Adipose tissue (tissue), 3 donors: Measurements from ENCODE around the gene MMD2. TPM values are rescaled to one million over a fixed set of nuclear protein-coding genes. Genes with fewer than 3 reads are reported as not detected.

Experiments used
- H3K27ac ChIP-seq: one replicate; pipeline ENCODE4 v1.5.1; 2013; ENCODE audit warnings: low read depth, low read length
- WGBS, 3 donors: extraction: QIAGEN DNeasy Blood & Tissue Kit; methylation state at CpG; one replicate each; pipeline ENCODE4 v1.1.7; 2013; 5-methylcytosine and 5-hydroxymethylcytosine counted together
- polyA plus RNA-seq, 3 donors: library from polyadenylated mRNA; stranded (reverse); fragments of 200-250 nt; gene quantifications; one replicate each; pipeline ENCODE4 v1.2.3, GENCODE V29; 2013
- donor health status: healthy with polysubstance abuse.
- donor health status: Bipolar disorder and iron deficiency.
- donor health status: healthy.

The MMD2 gene
- polyA plus RNA-seq, 3 donors: not detected

- no peak overlapping the region for H3K27ac ChIP-seq
- WGBS, 3 donors: 71 to 81% (median 80%) methylated on average over 19 of the region's 19 CpGs
Observed at GRCh38 chr7:4962872-4963775, 4.1 kb upstream of the MMD2 start.

GRCh38 chr7:4960363-4960762 is 1.4 kb upstream of the MMD2 start:
- H3K27ac ChIP-seq: no peak overlapping the region
- WGBS, 3 donors: 49 to 61% (median 58%) methylated on average over 9 to 10 of the region's 10 CpGs

- WGBS, 3 donors: 45 to 83% (median 79%) methylated on average over 1 to 4 of the region's 4 CpGs
- H3K27ac ChIP-seq: no peak overlapping the region
Observed at GRCh38 chr7:4959893-4960292, 906 bp upstream of the MMD2 start.

GRCh38 chr7:4959306-4959705 is 319 bp upstream of the MMD2 start:
- H3K27ac ChIP-seq: no peak overlapping the region
- WGBS, 3 donors: 0 to 5% (median 1%) methylated on average over 3 to 18 of the region's 21 CpGs

- 23 to 30% (median 24%) methylated on average over 13 of the region's 13 CpGs for WGBS, 3 donors
Observed at GRCh38 chr7:4957847-4958476, 1.0 kb downstream of the MMD2 start.

GRCh38 chr7:4951903-4952636 is 6.9 kb downstream of the MMD2 start:
- WGBS, 3 donors: 41 to 44% (median 43%) methylated on average over 11 of the region's 11 CpGs
- no peak overlapping the region for H3K27ac ChIP-seq

More at GRCh38 chr7:4957847-4958476, 1.0 kb downstream of the MMD2 start:
- no peak overlapping the region for H3K27ac ChIP-seq

GRCh38 chr7:4951304-4951703 is 7.7 kb downstream of the MMD2 start:
- WGBS, 3 donors: 57 to 75% (median 65%) methylated on average over 5 of the region's 5 CpGs
- H3K27ac ChIP-seq: no peak overlapping the region

- 91 to 94% (median 92%) methylated on average over 7 of the region's 7 CpGs for WGBS, 3 donors
- no peak overlapping the region for H3K27ac ChIP-seq
Observed at GRCh38 chr7:4948402-4948801, 10.6 kb downstream of the MMD2 start.

- WGBS, 3 donors: 94 to 95% (median 94%) methylated on average over 26 of the region's 26 CpGs
- no peak overlapping the region for H3K27ac ChIP-seq
Observed at GRCh38 chr7:4945949-4946348, 13.0 kb downstream of the MMD2 start.

- no peak overlapping the region for H3K27ac ChIP-seq
- 79 to 90% (median 85%) methylated on average over 4 of the region's 4 CpGs for WGBS, 3 donors
Observed at GRCh38 chr7:4944939-4945338, 14.0 kb downstream of the MMD2 start.

- 88 to 98% (median 94%) methylated on average over 10 of the region's 10 CpGs for WGBS, 3 donors
- no peak overlapping the region for H3K27ac ChIP-seq
Observed at GRCh38 chr7:4943297-4943696, 15.7 kb downstream of the MMD2 start.

GRCh38 chr7:4939971-4940728 is 18.8 kb downstream of the MMD2 start:
- 73 to 85% (median 78%) methylated on average over 25 to 26 of the region's 26 CpGs for WGBS, 3 donors
- no peak overlapping the region for H3K27ac ChIP-seq

- no peak overlapping the region for H3K27ac ChIP-seq
- 86 to 90% (median 87%) methylated on average over 7 of the region's 7 CpGs for WGBS, 3 donors
Observed at GRCh38 chr7:4937411-4937810, 21.6 kb downstream of the MMD2 start.

- H3K27ac ChIP-seq: no peak overlapping the region
- 72 to 84% (median 80%) methylated on average over 15 of the region's 15 CpGs for WGBS, 3 donors
Observed at GRCh38 chr7:4934419-4935025, 24.5 kb downstream of the MMD2 start.

GRCh38 chr7:4931943-4932342 is 27.0 kb downstream of the MMD2 start:
- no peak overlapping the region for H3K27ac ChIP-seq

GRCh38 chr7:4929005-4929404 is 30.0 kb downstream of the MMD2 start:
- 80 to 88% (median 82%) methylated on average over 8 of the region's 8 CpGs for WGBS, 3 donors
- no peak overlapping the region for H3K27ac ChIP-seq

More at GRCh38 chr7:4931943-4932342, 27.0 kb downstream of the MMD2 start:
- 34 to 63% (median 54%) methylated on average over 12 of the region's 12 CpGs for WGBS, 3 donors

GRCh38 chr7:4928445-4928844 is 30.5 kb downstream of the MMD2 start:
- 84 to 94% (median 85%) methylated on average over 2 of the region's 2 CpGs for WGBS, 3 donors
- no peak overlapping the region for H3K27ac ChIP-seq
